CD4-positive, alpha-beta T cell treated with Interferon alpha-2 for 1 hour (primary cell): ENCODE results near the gene P4HA1.
"Not testable (repeated sequence)": the region's sequence is repeated elsewhere in the genome, so short reads cannot be mapped to it uniquely, and the experiment has no call there.

Experiments used
- DNase-seq, 2 donors: peaks; one replicate each; pipeline ENCODE4 v3.0.0-alpha.2; 2020 to 2022

Gene P4HA1

DNA sequence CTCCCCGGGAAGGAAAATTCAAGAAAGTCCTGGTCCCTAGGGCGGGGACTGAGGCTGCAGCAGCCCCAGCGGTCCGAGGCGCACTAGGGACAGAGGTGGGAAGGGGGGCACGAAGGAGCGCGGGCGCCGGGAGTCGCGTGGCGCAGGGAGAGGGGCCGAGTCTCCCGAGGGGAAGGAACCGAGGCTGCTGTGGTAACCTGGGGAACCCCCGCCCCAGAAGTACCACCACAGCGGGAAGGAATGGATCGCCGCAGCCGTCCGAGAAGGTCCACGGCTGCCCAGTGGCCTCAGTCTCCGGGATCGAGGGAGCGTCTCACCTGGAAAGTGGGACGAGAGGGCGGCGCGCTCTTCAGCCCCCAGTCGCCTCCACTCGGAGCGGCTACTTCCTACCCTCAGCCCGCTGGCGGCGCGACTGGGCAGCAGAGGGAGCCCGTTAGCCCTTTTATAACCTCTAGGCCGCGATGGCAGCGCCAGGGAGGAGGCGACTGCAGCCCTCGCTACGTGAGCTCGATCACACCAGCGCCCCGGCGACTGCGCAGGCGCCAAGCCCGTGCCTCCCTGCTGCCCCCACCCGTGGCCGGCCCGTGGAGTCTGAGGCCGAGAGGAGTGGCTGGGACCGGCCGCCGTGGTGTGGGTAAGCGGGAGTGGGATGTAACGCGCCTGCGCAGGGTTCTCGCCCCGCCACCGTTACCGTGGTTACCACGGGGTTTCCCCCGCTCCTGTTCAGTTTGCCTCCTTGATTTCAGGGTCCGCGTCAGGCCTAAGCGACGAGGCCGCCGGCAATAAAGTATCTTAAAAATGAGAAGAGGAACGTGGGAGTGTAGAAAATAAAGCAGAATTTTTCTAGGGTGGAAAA, at the start of gene P4HA1:
P4HA1 (minus strand) TSS at position 418 of the 856 bp plus-strand sequence. CDS start 21,983 bp downstream, outside the sequence.
- DNase-seq: peak; percentile 99 to 100

DNA sequence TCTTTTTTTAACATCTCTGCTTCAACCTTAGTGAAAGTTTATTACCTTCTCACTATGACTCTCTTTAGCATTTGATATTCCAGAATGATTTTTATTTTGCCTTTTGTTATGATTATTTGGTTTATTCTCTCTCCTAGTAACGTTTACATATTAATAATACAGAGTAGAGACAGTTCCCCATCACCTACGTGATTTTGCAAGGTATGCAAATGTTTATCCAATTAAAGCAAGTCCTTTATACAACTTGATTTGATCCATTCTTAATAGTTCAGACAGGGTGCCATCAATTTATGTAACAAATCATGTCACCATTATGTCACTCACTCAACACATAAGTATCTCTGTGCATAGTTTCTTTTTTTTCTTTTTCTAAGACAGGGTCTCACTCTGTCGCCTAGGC, 44.9 kb upstream of the P4HA1 start:
- DNase-seq: no peak

DNA sequence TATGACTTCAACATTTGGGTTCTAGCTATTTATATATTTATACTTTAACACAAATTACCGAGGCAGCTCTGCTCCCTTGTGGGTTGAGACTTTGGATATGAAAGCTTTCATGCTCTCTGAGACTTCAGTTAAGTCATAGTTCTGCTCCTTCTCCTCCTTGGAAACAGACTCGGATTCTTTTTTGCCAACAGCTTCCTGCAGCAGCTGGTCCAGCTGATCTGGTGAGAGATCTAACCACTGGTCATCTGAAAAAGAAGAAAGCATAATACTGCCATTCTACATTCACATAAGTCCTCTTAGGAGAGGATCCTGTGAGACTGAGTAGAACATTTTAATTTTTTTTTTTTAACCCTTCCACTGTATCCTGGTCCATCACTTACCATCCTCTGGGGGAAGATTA, 42.6 kb upstream of the P4HA1 start:
- DNase-seq: no peak

- DNase-seq: no peak
Observed at GRCh38 chr10:73136627-73137026, 40.0 kb upstream of the P4HA1 start.

- DNase-seq: no peak
Observed at GRCh38 chr10:73134727-73135126, 38.1 kb upstream of the P4HA1 start.

- no peak for DNase-seq
Observed at GRCh38 chr10:73131913-73132686, 35.4 kb upstream of the P4HA1 start.

- no peak for DNase-seq
Observed at GRCh38 chr10:73131301-73131700, 34.6 kb upstream of the P4HA1 start.

DNA sequence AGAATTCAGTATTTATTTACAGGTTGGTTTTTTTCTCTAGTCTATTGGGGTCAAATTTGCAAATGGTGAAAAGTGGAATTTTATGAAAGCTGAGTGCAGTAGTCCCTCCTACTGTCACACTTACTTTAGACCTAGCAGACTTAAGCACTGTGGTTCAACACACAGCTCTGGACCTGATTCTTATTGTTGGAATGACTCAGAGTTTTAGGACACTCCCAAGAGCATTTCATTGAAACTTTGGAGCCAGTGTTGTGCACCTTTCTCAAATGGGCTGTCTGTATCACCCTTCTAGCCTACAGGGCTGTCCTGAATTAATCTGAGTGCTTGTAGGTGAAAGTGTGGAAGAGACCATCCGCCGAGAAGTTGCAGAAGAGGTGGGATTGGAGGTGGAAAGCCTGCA, 29.7 kb upstream of the P4HA1 start:
- DNase-seq: no peak

- no peak for DNase-seq
Observed at GRCh38 chr10:73119952-73120351, 23.3 kb upstream of the P4HA1 start.

GRCh38 chr10:73119457-73119856, 22.8 kb upstream of the P4HA1 start:
- DNase-seq: no peak

DNA sequence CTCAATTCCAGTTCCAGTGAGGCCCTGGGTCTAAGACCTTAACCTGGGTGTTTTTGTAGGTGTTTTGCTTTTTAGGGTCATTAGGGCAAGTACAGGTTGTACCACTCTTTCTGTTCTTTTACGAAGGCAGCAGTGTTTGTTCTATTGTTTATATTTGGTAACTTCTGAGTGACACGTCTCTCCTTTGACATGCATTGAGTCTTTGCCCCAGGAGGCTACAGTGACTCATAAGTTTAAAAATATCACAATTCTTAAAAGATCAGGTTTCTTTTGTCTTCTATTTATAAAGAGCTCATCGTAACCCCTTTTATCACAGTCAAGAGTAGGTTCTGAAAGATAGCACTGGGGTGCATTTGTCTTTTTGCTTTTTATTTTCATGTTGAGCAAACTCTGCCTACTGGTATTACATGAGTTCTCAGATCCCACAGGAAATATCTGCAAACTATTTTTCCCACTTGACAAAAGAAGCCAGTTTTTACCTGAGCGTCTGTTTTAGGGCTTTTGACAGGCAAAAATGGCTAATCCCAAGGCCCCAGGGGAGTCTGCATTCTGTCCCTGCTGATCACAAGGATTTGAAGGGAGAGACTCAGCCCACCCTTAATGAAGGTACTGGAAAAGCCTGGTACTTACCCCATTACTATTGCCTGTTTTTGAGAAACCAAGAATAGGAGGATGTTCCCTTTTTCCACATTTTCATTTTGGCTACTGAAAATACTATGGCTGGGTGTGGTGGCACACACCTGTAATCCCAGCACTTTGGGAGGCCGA, 21.5 kb upstream of the P4HA1 start:
- DNase-seq: no peak

DNA sequence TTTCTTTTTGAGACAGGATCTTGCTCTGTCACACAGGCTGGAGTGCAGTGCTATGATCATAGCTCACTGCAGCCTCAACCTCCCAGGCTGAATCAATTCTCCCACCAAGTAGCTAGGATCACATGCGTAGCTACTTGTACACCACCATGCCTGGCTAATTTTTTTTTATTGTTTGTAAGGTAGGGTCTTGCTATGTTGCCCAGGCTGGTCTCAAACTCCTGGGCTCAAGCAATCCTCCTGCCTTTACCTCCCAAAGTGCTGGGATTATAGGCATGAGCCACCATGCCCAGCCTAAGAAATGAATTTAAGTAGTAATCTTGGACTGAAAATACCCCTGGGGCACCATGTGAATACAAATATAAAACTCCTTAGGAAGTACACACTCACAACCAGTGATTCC, 19.4 kb upstream of the P4HA1 start:
- DNase-seq: no peak

DNA sequence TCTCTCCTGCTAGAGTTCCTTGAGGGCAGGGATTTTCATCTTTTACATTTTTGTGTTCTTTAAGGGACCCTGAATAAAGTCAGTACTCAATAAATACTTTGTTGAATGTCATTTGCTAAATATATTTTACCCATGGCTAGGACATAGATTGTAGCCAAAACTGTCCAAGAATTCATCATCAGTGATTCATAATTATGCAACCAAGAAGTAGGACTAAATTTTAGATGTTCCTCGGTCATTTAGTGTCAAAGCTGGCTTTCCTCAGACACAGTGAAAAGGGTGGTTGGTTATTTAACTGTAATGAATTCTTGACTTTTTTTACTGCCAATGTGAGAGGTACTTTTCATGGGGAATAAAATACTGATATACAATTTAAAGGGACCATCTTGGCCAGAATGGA, 16.9 kb upstream of the P4HA1 start:
- DNase-seq: no peak

- DNase-seq: not testable (repeated sequence)
Observed at GRCh38 chr10:73112032-73112431, 15.4 kb upstream of the P4HA1 start.

DNA sequence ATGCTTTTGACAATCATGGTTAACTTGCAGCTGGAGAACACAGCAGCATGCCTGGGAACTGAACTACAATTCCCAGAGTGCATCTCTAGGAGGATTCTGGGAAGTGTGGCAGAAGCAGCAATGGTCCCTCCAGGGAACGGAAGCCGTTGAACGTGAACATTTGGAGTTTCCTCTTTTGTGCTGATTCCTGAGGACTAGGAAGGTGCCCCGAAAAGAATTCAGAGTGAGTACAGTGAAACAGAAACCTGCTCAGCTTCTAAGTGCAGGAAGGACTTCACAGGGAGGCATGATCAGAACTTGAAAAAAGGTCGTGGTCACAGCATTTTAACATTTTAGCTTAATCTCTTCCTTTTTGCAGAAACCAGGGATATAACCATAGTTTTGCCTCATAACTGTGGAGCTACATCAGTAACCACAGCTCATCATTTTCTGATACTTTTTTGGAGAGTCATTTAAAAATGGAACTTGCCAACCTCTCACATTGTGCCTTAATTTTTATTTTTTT, 13.7 kb upstream of the P4HA1 start, which contains the start of gene NUDT13:
NUDT13 (plus strand) TSS at position 111 of the 505 bp plus-strand sequence. CDS start 3,911 bp downstream, outside the sequence.
- peak; percentile 53 to 78 for DNase-seq

- peak in 1 of 2 donors; percentile 10 for DNase-seq
Observed at GRCh38 chr10:73109248-73109652, 12.6 kb upstream of the P4HA1 start.

- DNase-seq: no peak
Observed at GRCh38 chr10:73106301-73106700, 9.6 kb upstream of the P4HA1 start.

DNA sequence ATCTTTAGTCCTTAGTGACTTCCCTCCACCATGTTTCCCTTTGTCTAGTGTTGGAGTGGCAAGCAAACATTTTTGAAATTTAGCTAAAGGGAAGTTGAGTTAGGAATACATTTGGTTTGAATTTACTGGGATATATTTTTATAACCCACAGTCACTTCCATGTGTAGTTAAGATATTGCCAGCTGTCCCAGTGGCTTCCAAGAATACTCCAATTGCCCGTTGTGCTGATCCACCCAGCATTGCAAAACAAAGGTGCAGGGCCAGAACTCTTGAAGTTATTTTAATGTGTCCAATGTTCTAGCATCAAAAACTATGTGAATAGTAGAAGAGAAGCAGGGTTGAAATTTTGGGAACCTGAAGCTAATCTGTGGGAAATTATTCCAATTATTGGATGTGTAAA, 2.5 kb upstream of the P4HA1 start:
- DNase-seq: no peak

DNA sequence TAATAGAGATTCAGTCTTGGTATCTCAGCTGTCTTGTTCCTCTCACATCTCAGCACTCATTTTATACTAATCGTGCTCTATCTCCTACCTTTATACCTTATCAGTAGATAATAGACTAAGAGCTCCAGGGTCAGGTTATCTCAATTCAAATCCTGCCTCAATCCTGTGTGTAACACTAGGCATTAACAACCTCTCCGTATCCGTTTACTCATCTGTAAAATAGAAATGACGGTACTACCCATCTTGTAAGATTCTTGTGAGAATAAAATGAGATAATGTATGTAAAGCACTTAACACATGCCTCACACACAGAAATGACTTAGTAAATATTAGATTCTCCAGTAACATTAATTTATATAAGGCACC, 622 bp upstream of the P4HA1 start:
- DNase-seq: no peak

DNA sequence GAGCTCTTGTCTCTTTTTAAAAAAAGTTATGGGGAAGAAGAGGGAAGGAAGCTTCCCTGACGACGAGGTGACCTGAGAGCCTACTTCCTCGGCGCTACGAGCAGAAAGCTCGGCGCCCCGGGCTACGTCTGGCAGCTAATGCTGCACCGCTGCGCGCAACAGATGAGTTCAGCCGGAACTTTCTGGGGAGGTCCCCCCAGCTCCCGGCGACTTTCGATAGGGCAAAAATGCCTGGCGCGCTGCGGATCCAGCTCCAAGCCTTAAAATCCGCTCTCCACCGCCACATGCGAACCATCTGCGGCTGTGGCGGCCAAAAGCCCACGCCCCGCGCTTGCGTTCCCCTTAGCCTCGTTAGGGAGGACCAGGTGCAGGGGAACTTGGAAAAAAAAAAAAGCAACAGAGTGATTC, 621 bp downstream of the P4HA1 start:
- DNase-seq: peak; percentile 63 to 73

DNA sequence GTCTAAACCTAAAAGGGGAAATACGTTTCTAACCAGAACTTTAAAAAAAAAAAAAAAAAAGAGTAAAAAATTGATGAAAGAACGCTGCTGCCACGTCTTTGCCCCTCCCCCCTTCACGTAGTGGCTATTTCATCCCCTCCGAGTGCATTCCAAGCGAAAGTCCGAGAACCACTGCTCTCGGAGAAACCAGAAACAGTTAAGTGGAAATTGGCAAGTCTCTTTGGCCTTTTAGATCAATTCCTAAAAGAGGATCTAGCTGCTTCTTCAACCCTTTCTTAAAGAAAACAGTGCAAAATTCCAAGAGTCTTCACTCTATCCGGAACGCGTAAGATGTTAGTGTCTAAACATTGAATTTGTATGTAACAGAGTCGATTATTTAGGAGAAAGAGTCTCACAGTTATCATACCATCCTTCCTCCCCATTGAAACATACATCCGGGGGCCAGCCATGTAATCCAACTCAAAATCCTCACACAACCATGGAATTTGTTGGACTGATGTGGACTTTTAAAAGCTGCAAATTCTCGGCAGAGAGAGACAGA, 1.1 kb downstream of the P4HA1 start:
- peak; percentile 26 to 62 for DNase-seq

DNA sequence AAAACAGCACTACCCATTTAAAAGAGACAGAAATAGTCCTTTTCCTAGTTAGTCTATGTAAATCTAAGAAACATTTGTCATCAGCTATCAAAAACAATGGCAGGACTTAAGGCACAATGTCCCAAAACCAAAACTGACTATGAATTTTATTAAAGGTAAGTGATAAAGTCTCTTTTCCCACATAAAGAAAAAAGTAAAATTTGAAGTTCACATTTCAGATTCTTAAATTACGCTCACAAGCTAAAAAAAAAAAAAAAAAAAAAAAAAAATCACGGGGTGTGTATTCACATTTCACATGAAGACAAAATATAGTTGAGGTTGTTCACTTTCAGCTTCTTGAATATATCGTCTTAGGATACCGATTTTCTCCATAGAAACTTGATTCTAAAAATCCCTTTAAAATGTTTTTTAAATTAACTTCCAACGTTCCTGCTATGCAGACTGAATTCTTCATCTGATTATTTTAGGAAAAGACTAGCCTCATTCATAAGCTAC, 1.6 kb downstream of the P4HA1 start:
- no peak for DNase-seq
